DND-41 (cell line): ENCODE data around the gene LILRA6.
"Not testable (repeated sequence)": the region's sequence is repeated elsewhere in the genome, so short reads cannot be mapped to it uniquely, and the experiment has no call there.

Experiments used
- ATAC-seq: fragments of 200-7000 bp; cut with Tn5 transposase; 3 replicates; pipeline ENCODE4 v1.9.1; 2021; ENCODE audit warnings: low read depth; ENCODE audit not compliant: insufficient read depth
- DNase-seq: peaks from one replicate; pipeline ENCODE4 v3.0.0-alpha.2; 2020
- H2AFZ ChIP-seq: 2 replicates; pipeline ENCODE4 v1.6.0; 2012; ENCODE audit warnings: low read depth, low read length
- H3K27ac ChIP-seq: 2 replicates; pipeline ENCODE4 v1.5.1; 2012; ENCODE audit warnings: low read length, inconsistent platforms
- H3K27me3 ChIP-seq: fragments of 200-600 bp; sonication (generic); 2 replicates; pipeline ENCODE4 v1.6.0; 2012; ENCODE audit warnings: low read length, mild to moderate bottlenecking, inconsistent platforms; ENCODE audit not compliant: insufficient read depth, poor library complexity
- H3K36me3 ChIP-seq: 2 replicates; pipeline ENCODE4 v1.5.1; 2012; ENCODE audit warnings: low read length, inconsistent platforms; ENCODE audit not compliant: insufficient read depth
- H3K4me1 ChIP-seq: 2 replicates; pipeline ENCODE4 v1.5.1; 2012; ENCODE audit warnings: mild to moderate bottlenecking, low read length; ENCODE audit not compliant: insufficient read depth
- H3K4me2 ChIP-seq: 2 replicates; pipeline ENCODE4 v1.6.0; 2012; ENCODE audit warnings: mild to moderate bottlenecking, moderate library complexity, low read length, inconsistent platforms; ENCODE audit not compliant: insufficient read depth
- H3K4me3 ChIP-seq, 2 experiments: fragments of 200-600 bp in 1 of 2; shearing (Covaris generic) in 1 of 2; 2 replicates each; pipeline ENCODE4 v1.5.1; 2012 to 2016; ENCODE audit warnings: inconsistent platforms in 2 of 2, low read length in 2 of 2, mild to moderate bottlenecking in 2 of 2, low read depth in 1 of 2, moderate library complexity in 1 of 2
- H3K79me2 ChIP-seq: 2 replicates; pipeline ENCODE4 v1.6.0; 2012; ENCODE audit warnings: low read length, inconsistent platforms; ENCODE audit not compliant: insufficient read depth
- H3K9ac ChIP-seq: 2 replicates; pipeline ENCODE4 v1.6.0; 2012; ENCODE audit warnings: low read depth, mild to moderate bottlenecking, inconsistent platforms, low read length, moderate library complexity
- H3K9me3 ChIP-seq: 2 replicates; pipeline ENCODE4 v1.5.1; 2012; ENCODE audit warnings: low read length, moderate library complexity, mild to moderate bottlenecking, inconsistent platforms; ENCODE audit not compliant: insufficient read depth, severe bottlenecking
- H4K20me1 ChIP-seq: 2 replicates; pipeline ENCODE4 v1.6.0; 2012; ENCODE audit warnings: low read length; ENCODE audit not compliant: insufficient read depth
- EZH2 ChIP-seq: IDR thresholded peaks from 3 replicates; pipeline ENCODE4 v1.6.1; 2012; ENCODE audit warnings: borderline replicate concordance, low read depth, mild to moderate bottlenecking, moderate library complexity, low read length, inconsistent platforms; ENCODE audit not compliant: severe bottlenecking
- TF ChIP-seq, protein P1 (sequence below): IDR thresholded peaks from 2 replicates; pipeline ENCODE4 v1.5.1; 2012; ENCODE audit warnings: borderline replicate concordance, low read length, moderate library complexity, mild to moderate bottlenecking; ENCODE audit not compliant: poor library complexity, severe bottlenecking; ENCODE audit errors: extremely low read depth

The LILRA6 gene

DNA sequence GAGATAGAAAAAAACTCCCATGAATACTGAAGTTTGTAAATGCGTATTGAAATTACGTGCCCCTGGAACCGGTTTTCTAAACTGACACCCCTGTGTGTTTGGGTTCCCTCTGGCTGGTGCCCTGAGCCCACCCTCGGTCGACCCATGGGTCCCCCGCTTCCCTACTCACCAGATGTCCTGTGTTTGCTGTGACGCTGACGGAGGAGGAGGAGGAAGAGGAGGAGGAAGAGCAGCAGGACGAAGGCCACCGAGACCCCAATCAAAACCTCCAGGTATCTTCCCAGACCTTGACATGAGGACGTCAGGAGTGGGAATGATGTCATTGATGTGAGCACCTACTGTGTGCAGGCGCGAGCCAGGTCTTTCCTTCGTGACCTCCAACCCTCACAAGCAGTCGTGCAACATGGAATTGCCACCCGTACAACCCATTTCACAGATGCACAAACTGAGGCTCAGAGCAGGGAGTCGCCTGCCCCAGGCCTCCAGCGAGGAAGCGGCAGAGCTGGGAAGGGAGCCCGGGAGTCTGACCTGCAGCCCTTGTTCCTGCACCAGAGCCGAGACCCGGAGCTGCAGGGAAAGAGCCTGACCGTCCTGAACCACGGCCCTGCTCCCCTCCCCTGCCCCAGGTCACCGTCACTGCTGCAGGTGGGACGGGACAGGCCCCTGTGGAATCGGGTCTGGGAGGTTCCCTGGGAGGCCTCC, 23.5 kb downstream of the LILRA6 start:
- ATAC-seq, result no peak
- Histone ChIP-seq H3K4me3 (no peak overlapping the region), H3K36me3 (peaks cover 8% of the 10 kb centered on the region; the same call in 1 of the 2 replicates), H3K79me2 (no peaks in the 10 kb centered on the region), H3K9ac (no peak overlapping the region), H3K9me3 (no peaks in the 10 kb centered on the region), H3K27ac (no peak overlapping the region), H3K27me3 (no peaks in the 10 kb centered on the region), H2AFZ (no peak overlapping the region), H3K4me1 (no peaks in the 10 kb centered on the region), H3K4me2 (no peak overlapping the region), H4K20me1 (no peaks in the 10 kb centered on the region; the same call in 1 of the 2 replicates)
- TF ChIP-seq, protein P1, sequence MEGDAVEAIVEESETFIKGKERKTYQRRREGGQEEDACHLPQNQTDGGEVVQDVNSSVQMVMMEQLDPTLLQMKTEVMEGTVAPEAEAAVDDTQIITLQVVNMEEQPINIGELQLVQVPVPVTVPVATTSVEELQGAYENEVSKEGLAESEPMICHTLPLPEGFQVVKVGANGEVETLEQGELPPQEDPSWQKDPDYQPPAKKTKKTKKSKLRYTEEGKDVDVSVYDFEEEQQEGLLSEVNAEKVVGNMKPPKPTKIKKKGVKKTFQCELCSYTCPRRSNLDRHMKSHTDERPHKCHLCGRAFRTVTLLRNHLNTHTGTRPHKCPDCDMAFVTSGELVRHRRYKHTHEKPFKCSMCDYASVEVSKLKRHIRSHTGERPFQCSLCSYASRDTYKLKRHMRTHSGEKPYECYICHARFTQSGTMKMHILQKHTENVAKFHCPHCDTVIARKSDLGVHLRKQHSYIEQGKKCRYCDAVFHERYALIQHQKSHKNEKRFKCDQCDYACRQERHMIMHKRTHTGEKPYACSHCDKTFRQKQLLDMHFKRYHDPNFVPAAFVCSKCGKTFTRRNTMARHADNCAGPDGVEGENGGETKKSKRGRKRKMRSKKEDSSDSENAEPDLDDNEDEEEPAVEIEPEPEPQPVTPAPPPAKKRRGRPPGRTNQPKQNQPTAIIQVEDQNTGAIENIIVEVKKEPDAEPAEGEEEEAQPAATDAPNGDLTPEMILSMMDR, result no peak
- no peak for DNase-seq

DNA sequence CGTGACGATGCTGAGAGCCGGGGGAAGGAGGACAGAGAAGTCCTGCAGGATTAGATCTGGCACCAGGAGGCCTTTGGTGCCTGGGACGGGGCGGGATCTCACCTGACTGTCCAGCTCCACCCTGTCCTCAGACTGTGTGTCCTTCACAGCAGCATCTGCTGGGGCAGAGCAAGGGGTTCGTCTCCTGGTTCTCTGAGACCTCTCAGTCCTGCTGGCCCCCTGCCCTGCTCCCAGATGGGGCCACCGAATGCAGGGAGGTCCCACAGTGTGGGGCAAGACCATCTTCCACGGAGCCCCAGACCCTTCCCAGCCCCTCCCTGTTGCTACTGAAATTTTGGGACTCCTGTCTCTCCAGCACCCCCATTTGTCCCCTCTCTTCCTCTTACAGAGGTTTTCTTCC, 24.3 kb downstream of the LILRA6 start:
- H3K9me3 ChIP-seq, result no peaks in the 10 kb centered on the region
- no peaks in the 10 kb centered on the region for H3K27me3 ChIP-seq
- H4K20me1 ChIP-seq, result no peaks in the 10 kb centered on the region; the same call in 1 of the 2 replicates
- H2AFZ ChIP-seq, result no peak overlapping the region
- peaks cover 8% of the 10 kb centered on the region; the same call in 1 of the 2 replicates for H3K36me3 ChIP-seq
- no peak for TF ChIP-seq EZH2
- TF ChIP-seq, protein P1, result no peak
- no peak overlapping the region for H3K9ac ChIP-seq
- no peaks in the 10 kb centered on the region for H3K4me1 ChIP-seq
- no peak overlapping the region for H3K4me2 ChIP-seq
- H3K79me2 ChIP-seq, result no peaks in the 10 kb centered on the region
- no peak overlapping the region for H3K4me3 ChIP-seq
- no peak overlapping the region for H3K27ac ChIP-seq
- no peak for DNase-seq
- ATAC-seq, result no peak

DNA sequence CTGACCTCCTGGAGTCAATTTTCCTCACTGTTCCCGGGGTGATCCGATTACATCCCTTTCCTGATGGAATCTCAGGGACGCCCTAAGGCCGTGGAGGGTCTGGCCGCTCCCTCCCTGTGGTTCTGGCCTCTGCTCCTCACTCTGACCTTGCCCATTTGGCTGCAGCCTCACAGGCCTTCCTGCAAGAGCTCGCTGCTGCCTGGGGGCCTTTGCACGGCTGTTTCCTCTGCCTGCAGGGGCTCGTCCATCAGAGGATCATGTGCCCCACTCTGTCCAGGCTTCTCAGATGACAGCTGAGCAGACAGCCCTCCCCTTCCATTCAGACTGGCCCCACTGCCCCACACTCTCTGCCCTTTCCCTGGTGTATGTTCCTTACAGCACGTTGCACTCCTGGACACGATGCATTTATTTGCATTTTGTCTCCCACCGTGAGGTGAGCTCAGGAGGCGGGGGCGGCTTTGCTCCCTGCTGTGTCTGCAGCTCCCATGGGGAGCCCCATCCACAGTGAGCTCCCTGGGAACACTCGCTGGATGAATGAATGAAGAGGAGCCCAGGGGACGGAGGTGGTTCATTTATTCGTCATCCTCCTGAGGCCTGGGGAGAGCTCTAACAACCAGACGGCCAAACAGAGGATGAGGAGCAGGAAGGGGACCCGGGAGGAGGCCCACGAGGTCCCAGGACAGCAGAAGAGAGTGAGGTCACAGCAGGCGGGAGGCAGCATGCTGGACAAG, 24.9 kb downstream of the LILRA6 start:
- not testable (repeated sequence) for H3K9ac ChIP-seq, H3K9me3 ChIP-seq, H2AFZ ChIP-seq, H3K27ac ChIP-seq, H3K79me2 ChIP-seq, H3K36me3 ChIP-seq, ATAC-seq, H3K27me3 ChIP-seq, DNase-seq, H4K20me1 ChIP-seq, H3K4me3 ChIP-seq, H3K4me2 ChIP-seq, H3K4me1 ChIP-seq

DNA sequence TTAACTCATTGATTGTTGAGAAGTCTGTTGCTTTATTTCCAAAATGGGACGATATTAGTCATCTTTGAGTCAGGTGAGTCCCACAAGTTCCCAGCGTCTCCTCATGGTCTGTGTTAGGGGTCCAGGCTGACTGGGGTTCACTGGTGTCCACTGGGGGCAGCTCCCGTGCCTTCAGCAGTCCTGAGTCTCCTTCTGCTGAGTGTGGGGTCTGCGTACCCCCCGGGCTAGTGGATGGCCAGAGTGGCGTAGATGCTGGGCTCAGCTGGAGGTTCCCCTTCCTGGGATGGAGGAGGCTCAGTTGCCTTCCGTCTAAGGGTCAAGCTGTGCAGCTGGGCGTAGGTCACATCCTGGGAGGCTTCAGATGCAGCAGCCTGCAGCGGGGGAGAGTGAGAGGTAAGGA, 25.7 kb downstream of the LILRA6 start:
- Histone ChIP-seq H3K79me2 (no peaks in the 10 kb centered on the region), H3K9me3 (no peaks in the 10 kb centered on the region), H3K9ac (no peak overlapping the region), H3K36me3 (peaks cover 8% of the 10 kb centered on the region; the same call in 1 of the 2 replicates), H2AFZ (no peak overlapping the region), H3K4me2 (no peak overlapping the region), H4K20me1 (peaks cover 3% of the 10 kb centered on the region; the same call in 1 of the 2 replicates), H3K4me1 (no peaks in the 10 kb centered on the region), H3K27ac (no peak overlapping the region), H3K27me3 (no peaks in the 10 kb centered on the region), H3K4me3 (no peak overlapping the region)
- DNase-seq, result no peak
- no peak for ATAC-seq
- TF ChIP-seq, protein P1, result no peak
- TF ChIP-seq EZH2, result no peak

DNA sequence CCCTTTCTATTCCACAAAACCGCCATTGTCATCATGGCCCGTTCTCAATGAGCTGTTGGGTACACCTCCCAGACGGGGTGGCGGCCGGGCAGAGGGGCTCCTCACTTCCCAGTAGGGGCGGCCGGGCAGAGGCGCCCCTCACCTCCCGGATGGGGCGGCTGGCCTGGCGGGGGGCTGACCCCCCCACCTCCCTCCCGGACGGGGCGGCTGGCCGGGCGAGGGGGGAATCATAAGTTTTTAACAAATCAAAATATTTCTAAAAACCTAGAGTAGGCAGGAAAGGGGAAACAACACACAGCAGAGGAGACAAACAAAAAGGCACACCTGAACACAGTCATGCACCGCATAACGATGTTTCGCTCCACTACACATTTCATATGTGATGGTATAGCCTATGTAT, 27.9 kb downstream of the LILRA6 start:
- not testable (repeated sequence) for H3K4me3 ChIP-seq, H3K9me3 ChIP-seq, H2AFZ ChIP-seq, H3K9ac ChIP-seq, H3K27me3 ChIP-seq, H3K4me2 ChIP-seq, H3K79me2 ChIP-seq, ATAC-seq, H3K4me1 ChIP-seq, DNase-seq, H3K27ac ChIP-seq
- Histone ChIP-seq H4K20me1 (peaks cover 17% of the 10 kb centered on the region; the same call in 1 of the 2 replicates), H3K36me3 (peaks cover 20% of the 10 kb centered on the region; the same call in 1 of the 2 replicates)

DNA sequence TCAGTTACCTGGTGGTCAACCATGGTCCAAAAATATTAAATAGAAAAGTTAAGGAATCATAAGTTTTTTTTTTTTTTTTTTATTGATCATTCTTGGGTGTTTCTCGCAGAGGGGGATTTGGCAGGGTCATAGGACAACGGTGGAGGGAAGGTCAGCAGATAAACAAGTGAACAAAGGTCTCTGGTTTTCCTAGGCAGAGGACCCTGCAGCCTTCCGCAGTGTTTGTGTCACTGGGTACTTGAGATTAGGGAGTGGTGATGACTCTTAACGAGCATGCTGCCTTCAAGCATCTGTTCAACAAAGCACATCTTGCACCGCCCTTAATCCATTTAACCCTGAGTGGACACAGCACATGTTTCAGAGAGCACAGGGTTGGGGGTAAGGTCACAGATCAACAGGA, 28.4 kb downstream of the LILRA6 start:
- not testable (repeated sequence) for ATAC-seq, H3K79me2 ChIP-seq, H3K4me1 ChIP-seq, DNase-seq, H2AFZ ChIP-seq, H3K9me3 ChIP-seq, H3K4me3 ChIP-seq, H3K9ac ChIP-seq, H3K27me3 ChIP-seq, H3K4me2 ChIP-seq, H3K27ac ChIP-seq
- peaks cover 23% of the 10 kb centered on the region for H4K20me1 ChIP-seq
- H3K36me3 ChIP-seq, result peaks cover 24% of the 10 kb centered on the region
